PFSK-1 (cell line): ENCODE data around the gene SARS1.

Source experiments
- FOXP2 ChIP-seq: optimal IDR thresholded peaks from 2 replicates; pipeline ENCODE3; 2011; ENCODE audit warnings: borderline replicate concordance, control low read depth, inconsistent platforms; ENCODE audit not compliant: insufficient read depth; ENCODE audit errors: extremely low read length, extremely low read depth
- POLR2AphosphoS5 ChIP-seq: IDR thresholded peaks from 2 replicates; pipeline ENCODE4 v1.6.1; 2012; ENCODE audit warnings: low read depth, mild to moderate bottlenecking, control low read depth, low read length, moderate library complexity
- SIN3A ChIP-seq: IDR thresholded peaks from 2 replicates; pipeline ENCODE4 v1.6.1; 2012; ENCODE audit warnings: mild to moderate bottlenecking, low read length, moderate library complexity, borderline replicate concordance; ENCODE audit not compliant: insufficient read depth
- TAF1 ChIP-seq: IDR thresholded peaks from 2 replicates; pipeline ENCODE4 v1.6.1; 2012; ENCODE audit warnings: low read length, control low read depth, borderline replicate concordance; ENCODE audit not compliant: insufficient read depth
- TF ChIP-seq, protein P1 (sequence below), 2 experiments: IDR thresholded peaks; 2 replicates each; pipeline versions ENCODE4 v1.6.1 to v1.8.0; 2011 to 2012; ENCODE audit warnings: low read depth in 2 of 2, low read length in 2 of 2, control low read depth in 1 of 2, inconsistent platforms in 1 of 2, mild to moderate bottlenecking in 1 of 2, moderate library complexity in 1 of 2; ENCODE audit not compliant: insufficient read depth in 1 of 2

- TF ChIP-seq, protein P1, sequence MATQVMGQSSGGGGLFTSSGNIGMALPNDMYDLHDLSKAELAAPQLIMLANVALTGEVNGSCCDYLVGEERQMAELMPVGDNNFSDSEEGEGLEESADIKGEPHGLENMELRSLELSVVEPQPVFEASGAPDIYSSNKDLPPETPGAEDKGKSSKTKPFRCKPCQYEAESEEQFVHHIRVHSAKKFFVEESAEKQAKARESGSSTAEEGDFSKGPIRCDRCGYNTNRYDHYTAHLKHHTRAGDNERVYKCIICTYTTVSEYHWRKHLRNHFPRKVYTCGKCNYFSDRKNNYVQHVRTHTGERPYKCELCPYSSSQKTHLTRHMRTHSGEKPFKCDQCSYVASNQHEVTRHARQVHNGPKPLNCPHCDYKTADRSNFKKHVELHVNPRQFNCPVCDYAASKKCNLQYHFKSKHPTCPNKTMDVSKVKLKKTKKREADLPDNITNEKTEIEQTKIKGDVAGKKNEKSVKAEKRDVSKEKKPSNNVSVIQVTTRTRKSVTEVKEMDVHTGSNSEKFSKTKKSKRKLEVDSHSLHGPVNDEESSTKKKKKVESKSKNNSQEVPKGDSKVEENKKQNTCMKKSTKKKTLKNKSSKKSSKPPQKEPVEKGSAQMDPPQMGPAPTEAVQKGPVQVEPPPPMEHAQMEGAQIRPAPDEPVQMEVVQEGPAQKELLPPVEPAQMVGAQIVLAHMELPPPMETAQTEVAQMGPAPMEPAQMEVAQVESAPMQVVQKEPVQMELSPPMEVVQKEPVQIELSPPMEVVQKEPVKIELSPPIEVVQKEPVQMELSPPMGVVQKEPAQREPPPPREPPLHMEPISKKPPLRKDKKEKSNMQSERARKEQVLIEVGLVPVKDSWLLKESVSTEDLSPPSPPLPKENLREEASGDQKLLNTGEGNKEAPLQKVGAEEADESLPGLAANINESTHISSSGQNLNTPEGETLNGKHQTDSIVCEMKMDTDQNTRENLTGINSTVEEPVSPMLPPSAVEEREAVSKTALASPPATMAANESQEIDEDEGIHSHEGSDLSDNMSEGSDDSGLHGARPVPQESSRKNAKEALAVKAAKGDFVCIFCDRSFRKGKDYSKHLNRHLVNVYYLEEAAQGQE (IDR thresholded peaks at IDR 0.05; ENCODE audit: insufficient read depth in 1 of 2, low read depth in 2 of 2, low read length in 2 of 2): peak; percentile 22 to 37; a peak in 1 of 4 replicates
- TF ChIP-seq FOXP2 (no peak), POLR2AphosphoS5 (no peak), TAF1 (no peak), SIN3A (no peak)
These were observed 40.9 kb downstream of the SARS1 start for GRCh38 chr1:109254621-109255096.
